CD4-positive, alpha-beta T cell treated with Interferon gamma for 1 hour (primary cell): ENCODE results near the gene CHIT1.
"Not testable (repeated sequence)": the region's sequence is repeated elsewhere in the genome, so short reads cannot be mapped to it uniquely, and the experiment has no call there.

Experiments
- DNase-seq: peaks from one replicate; pipeline ENCODE4 v3.0.0-alpha.2; 2020

The CHIT1 gene

GRCh38 chr1:203264052-203264501 is 34.6 kb upstream of the CHIT1 start:
- DNase-seq, result no peak

- DNase-seq, result no peak
These were observed 34.0 kb upstream of the CHIT1 start for GRCh38 chr1:203263496-203263895.

DNA sequence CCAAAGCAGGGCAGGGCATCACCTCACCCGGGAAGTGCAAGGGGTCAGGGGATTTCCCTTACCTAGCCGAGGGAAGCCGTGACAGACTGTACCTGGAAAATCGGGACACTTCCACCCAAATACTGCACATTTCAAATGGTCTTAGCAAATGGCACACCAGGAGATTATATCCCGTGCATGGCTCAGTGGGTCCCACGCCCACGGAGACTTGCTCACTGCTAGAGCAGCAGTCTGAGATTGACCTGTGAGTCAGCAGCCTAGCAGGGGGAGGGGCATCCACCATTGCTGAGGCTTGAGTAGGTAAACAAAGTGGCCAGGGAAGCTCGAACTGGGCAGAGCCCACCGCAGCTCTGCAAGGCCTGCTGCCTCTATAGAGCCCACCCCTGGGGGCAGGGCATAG is 27.2 kb upstream of the CHIT1 start:
- DNase-seq, result not testable (repeated sequence)

GRCh38 chr1:203254782-203255181 is 25.3 kb upstream of the CHIT1 start:
- not testable (repeated sequence) for DNase-seq

GRCh38 chr1:203252678-203253077 is 23.2 kb upstream of the CHIT1 start:
- no peak for DNase-seq

GRCh38 chr1:203251466-203251865 is 22.0 kb upstream of the CHIT1 start:
- DNase-seq, result no peak

GRCh38 chr1:203250911-203251310 is 21.4 kb upstream of the CHIT1 start:
- DNase-seq, result no peak

GRCh38 chr1:203244776-203245175 is 15.3 kb upstream of the CHIT1 start:
- DNase-seq, result no peak

DNA sequence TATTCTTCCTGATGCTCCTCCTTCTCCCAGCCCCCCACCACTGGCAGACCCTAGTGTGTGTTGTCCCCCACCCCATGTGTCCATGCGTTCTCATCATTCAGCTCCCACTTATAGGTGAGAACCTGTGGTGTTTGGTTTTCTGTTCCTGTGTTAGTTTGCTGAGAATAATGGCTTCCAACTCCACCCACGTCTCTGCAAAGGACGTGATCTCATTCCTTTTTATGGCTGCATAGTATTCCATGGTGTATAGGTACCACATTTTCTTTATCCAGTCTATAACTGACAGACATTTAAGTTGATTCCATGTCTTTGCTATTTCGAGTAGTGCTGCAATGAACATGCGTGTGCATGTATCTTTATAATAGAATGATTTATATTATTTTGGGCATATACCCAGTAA is 12.2 kb upstream of the CHIT1 start:
- not testable (repeated sequence) for DNase-seq

DNA sequence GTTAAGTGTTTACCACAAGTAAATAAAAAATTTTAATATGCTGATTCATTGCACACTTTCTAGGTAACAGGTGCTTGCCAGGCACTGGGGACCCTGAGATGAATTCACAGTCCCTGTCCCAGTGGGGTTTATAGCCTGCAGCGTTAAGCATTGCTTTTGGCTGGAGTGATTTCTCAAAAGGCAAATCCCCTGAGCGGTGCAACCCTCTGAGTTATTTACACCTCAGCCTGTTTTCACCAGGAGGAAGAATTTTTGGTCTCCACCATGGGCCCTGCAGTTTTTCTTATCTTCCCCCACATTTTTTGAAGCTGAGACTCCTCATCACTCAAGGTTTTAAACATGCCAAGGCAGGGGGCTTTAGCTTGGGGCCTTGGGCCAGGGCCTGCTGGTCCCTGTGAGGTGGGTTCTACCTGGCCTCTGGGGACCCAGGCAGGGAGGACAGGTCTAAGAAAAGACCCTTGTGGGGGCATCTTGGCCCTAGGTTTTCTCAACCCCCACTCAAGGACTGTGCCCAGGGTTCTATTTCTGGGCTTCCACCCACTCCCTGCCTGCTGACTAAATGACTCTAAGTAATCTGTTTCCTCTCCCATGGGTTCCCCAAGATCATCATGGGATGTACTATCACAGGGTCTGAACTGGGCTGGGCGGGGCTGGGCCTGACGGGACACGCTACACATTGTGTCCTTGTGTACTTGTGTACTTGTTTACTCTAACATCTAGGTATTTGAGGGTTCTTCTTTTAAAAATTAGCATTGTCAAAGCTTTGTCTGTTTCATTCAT is 10.2 kb upstream of the CHIT1 start:
- no peak for DNase-seq

DNA sequence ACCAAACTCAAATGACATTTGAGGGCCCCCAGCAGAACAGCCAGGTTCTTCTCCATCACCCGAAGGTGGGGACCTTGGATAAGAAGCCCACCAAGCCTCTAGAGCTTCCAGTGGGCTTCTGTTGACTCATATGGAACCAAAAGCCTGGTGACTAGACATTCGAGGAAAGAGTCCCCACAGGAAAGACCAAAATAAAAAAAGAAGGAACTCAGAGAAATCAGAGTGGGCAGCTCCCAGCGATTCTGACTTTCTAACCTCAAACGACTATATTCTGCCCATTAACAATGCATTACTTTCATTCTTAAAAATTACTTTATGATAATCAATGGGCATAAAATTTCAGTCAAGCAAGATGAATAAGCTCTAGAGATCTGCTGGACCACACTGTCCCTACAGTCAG is 9.6 kb upstream of the CHIT1 start:
- DNase-seq, result no peak

DNA sequence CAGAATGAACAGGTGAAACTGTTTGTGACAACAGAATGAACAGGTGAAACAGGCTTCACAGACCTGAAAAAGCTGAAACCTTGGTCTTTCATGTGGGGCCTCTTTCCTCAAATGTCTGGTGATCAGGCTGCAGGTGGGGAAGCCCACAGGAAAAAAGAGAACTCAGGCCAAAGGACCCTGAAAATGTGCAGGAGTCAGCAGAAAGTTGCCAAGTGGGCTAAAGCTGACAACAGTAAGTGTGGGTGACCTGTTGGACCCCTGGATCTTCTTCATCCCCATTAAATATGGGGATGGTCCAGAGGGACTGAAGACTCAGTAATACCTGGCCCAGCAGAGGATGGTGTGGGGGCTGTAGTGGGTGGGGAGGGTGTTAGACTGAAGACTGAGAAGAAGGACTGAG is 9.1 kb upstream of the CHIT1 start:
- no peak for DNase-seq

DNA sequence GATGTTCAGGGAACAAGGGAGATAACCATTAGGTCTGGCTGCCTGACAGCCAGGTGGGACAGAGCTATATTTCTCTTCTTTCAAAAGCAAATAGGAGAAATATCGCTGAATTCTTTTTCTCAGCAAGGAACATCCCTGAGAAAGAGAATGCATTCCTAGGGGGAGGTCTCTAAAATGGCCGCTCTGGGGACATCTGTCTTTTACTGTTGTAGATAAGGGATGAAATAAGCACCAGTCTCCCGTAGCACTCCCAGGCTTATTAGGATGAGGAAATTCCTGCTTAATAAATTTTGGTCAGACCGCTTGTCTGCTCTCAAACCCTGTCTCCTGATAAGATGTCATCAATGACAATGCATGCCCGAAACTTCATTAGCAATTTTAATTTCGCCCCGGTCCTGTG is 5.4 kb upstream of the CHIT1 start:
- not testable (repeated sequence) for DNase-seq

DNA sequence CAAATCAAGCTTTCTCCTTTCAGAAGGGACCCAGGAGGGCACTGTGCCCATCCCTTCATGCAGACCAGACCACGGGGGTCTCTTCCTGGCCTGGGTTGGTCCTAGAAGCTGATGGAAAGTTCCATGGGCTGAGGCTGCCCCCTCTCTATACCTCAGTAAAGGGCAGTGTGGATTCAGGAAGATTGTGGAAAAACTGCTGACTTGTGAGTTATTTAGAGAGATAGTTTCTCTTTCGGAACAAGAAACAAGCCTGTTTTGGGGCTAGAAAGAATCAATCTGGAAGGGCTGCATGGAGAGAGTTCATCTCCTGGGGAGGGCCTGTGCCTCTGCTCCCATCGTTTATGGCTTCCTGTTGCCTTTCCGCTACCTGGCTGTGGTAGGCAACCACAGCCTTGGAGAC is 803 bp downstream of the CHIT1 start:
- no peak for DNase-seq

- DNase-seq, result no peak
These were observed 1.9 kb downstream of the CHIT1 start for GRCh38 chr1:203227371-203228083.

- DNase-seq, result no peak
These were observed 4.4 kb downstream of the CHIT1 start for GRCh38 chr1:203225071-203225470.

DNA sequence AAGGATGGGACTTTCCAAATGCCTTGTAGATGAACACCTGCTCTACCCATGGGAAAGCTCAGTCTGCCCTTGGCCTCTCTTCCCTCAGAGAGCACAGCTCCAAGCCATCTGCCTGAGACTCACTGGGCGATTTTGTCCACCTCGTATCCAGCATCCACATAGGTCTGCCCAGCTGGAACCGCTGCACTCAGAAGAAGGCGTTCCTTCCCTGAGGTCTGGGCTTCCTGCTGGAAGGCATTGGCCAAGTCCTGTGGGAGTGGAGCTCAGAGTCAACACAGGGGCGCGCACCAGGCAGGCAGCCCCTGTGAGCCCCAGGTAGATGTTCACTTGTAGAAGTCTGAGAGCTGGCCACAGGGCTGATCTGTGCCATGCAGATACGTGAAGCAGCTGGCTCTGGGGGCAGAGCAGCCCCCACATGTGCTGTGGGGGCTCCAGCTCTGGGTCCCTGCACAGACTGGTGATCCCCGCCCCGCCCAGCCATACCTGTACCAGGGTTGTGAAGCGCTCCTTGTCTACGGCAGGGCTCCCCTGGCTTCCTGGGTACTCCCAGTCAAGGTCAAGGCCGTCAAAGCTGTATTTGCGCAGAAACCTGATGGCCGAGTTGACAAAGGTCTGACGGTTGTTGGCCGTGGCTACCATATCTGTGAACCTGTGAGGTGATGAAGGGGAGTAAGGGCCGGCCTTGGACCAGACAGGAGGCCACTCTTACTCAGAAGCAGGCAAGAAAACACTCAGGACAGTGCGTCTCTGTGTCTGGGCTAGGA is 6.3 kb downstream of the CHIT1 start:
- DNase-seq, result no peak

DNA sequence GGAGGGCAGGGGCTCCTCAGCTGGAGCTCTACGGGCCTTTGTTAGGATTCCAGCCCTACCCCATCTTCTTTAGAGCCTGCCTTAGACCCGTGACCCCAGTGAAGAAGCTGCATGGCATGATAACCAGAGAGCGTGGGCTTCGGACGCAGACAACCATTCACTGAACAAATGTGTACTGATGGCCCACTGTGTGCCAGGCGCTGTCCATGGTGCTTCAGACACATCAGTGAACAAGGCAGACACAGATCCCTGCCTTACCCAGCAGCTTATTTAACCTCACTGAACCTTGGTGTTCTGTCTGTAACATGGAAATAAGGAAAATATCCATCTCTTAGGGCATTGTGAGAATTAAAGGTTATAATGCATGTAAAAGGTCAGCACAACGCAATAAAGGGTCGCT is 9.5 kb downstream of the CHIT1 start:
- no peak for DNase-seq

GRCh38 chr1:203219171-203219570 is 10.3 kb downstream of the CHIT1 start:
- no peak for DNase-seq

DNA sequence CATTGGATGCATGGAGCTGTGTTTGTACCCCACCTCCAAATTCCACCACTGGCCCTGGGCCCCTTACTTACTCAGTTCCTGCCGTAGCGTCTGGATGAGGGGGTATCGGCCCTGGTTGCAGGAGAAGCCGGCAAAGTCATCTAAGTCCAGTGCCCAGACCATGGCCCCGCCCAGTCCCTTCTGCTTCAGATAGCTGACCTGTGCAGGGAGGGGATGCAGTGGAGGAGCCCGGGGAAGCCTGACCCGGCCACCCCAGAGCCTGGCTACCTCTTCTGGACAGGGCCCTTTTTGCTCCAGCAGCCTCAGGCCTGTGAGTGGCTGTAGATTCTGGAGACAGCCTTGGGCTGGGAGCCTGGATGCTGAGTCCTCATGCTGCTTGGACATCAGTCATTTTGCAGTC is 11.8 kb downstream of the CHIT1 start:
- no peak for DNase-seq

- DNase-seq, result no peak
These were observed 12.3 kb downstream of the CHIT1 start for GRCh38 chr1:203217139-203217655.

DNA sequence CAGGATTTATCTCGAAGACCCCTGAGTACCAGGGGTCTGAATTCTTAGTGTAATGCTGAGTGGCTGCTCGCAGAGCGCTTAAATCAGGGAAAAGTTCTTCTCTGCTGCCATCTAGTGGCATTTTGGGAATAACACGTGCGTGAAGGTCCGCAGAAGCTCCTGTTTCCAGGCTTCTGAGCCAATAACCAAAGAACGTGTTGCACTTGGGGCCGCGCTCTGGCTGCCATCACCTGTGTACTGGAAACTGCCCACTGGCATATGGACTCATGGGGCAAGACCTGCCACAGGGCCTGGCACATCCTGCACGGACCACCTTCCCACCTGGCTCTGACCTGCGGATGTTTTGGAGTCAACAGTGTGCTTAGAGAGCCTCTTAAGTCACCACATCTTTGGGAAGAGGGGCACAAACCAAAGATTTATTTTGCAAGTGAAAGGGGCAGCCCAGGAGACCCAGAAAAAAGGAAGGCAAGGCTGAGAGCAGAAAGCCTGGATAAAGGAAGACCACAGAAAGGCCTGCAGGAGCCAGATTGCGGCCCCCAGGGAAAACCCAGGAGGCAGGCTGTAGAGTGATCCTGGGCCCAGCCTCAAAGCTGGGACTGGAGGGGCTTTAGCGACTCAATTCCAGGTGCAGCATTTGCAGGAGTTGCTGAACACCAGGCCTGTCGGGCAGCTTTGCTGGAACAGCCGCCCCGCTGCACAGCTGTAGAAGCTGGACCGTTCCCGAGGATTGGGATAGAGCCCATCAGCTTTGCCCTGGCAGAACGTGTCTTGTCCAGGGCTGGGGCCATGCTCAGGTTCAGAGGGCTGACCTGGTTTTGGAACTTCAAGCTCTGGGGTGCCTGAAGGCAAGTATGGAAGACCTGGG is 13.0 kb downstream of the CHIT1 start:
- DNase-seq, result peak; percentile 34
